CD4-positive, alpha-beta T cell (primary cell): ENCODE results near the gene FNBP1L. TPM values are rescaled to one million over a fixed set of nuclear protein-coding genes. Genes with fewer than 3 reads are reported as not detected.

Source experiments
- ATAC-seq: fragments of 200-7000 bp; cut with Tn5 transposase; one replicate; pipeline ENCODE4 v1.10.0; 2022; ENCODE audit warnings: mild to moderate bottlenecking; ENCODE audit not compliant: poor library complexity
- CTCF ChIA-PET: fragments of 350-600 bp; sonication (Branson Sonifier 250); formaldehyde crosslinking; loops from one replicate; lab custom pipeline; 2021; ENCODE audit warnings: antibody characterized with exemption, inconsistent platforms; lab: Charles Lee
- POLR2A ChIA-PET: fragments of 350-600 bp; sonication (Branson Sonifier 250); formaldehyde crosslinking; loops from one replicate; lab custom pipeline; 2021; ENCODE audit warnings: antibody characterized with exemption, inconsistent platforms; lab: Charles Lee
- DNase-seq, 14 experiments: peaks; one replicate each; pipeline ENCODE4 v3.0.0-alpha.2; 2013 to 2020; ENCODE audit warnings: mixed read lengths in 2 of 14
- H3K27ac ChIP-seq, 2 donors: one replicate each; pipeline versions ENCODE4 v1.5.1 to v1.7.0; 2013; ENCODE audit warnings: low read length in 2 of 2, low read depth in 1 of 2, mild to moderate bottlenecking in 1 of 2
- H3K27me3 ChIP-seq, 2 experiments: 1 replicate in 1 of 2; 2 replicates in 1 of 2; pipeline versions ENCODE4 v1.6.1 to v1.7.0; 2013; ENCODE audit warnings: low read length in 2 of 2, control low read depth in 1 of 2, mild to moderate bottlenecking in 1 of 2, moderate library complexity in 1 of 2; ENCODE audit not compliant: insufficient read depth in 2 of 2, control insufficient read depth in 1 of 2
- H3K36me3 ChIP-seq: one replicate; pipeline ENCODE4 v1.6.1; 2013; ENCODE audit warnings: low read length, control low read depth; ENCODE audit not compliant: insufficient read depth
- H3K4me1 ChIP-seq: one replicate; pipeline ENCODE4 v1.6.1; 2013; ENCODE audit warnings: low read length, control low read depth; ENCODE audit not compliant: insufficient read depth
- H3K4me3 ChIP-seq: one replicate; pipeline ENCODE4 v1.5.1; 2013; ENCODE audit warnings: mild to moderate bottlenecking, low read length, moderate library complexity
- H3K9me3 ChIP-seq, 2 experiments: 1 replicate in 1 of 2; 2 replicates in 1 of 2; pipeline versions ENCODE4 v1.6.1 to v1.7.0; 2013; ENCODE audit warnings: low read length in 2 of 2, mild to moderate bottlenecking in 2 of 2, control low read depth in 1 of 2, moderate library complexity in 1 of 2; ENCODE audit not compliant: control insufficient read depth in 1 of 2, insufficient read depth in 1 of 2
- H3K27ac Mint-ChIP-seq: one replicate; pipeline ENCODE4 v1.8.0; 2020; ENCODE audit warnings: mixed read lengths
- H3K27me3 Mint-ChIP-seq: one replicate; pipeline ENCODE4 v1.8.0; 2021; ENCODE audit warnings: mixed read lengths
- H3K36me3 Mint-ChIP-seq: one replicate; pipeline ENCODE4 v1.8.0; 2021; ENCODE audit warnings: low read depth, mixed read lengths
- H3K4me1 Mint-ChIP-seq: one replicate; pipeline ENCODE4 v1.8.0; 2021; ENCODE audit warnings: low read depth, mixed read lengths
- H3K4me3 Mint-ChIP-seq: one replicate; pipeline ENCODE4 v1.8.0; 2020; ENCODE audit warnings: mild to moderate bottlenecking, mixed read lengths
- H3K9me3 Mint-ChIP-seq: one replicate; pipeline ENCODE4 v1.8.0; 2020; ENCODE audit warnings: mixed read lengths
- CTCF ChIP-seq: fragments of 200-600 bp; IDR thresholded peaks from one replicate; pipeline ENCODE4 v1.8.0; 2022; ENCODE audit warnings: antibody characterized with exemption, mild to moderate bottlenecking
- intact Hi-C, 2 experiments: fragments of 100-400 bp; cut with DNase I in 1 of 2; cut with micrococcal nuclease in 1 of 2; formaldehyde crosslinking; loops; one replicate each; pipeline versions ENCODE4 v1.15.1 to v1.9.0; 2023 to 2025; cut with DNase I, micrococcal nuclease
- total RNA-seq, 174 experiments: library from RNA in 2 of 174; stranded (reverse) in 2 of 174; gene quantifications; one replicate each; pipeline ENCODE4 v1.2.3 and lab custom pipeline; 2021 to 2026

FNBP1L gene
- total RNA-seq, 2 experiments from 2014 or later, result 1.1 TPM

DNA sequence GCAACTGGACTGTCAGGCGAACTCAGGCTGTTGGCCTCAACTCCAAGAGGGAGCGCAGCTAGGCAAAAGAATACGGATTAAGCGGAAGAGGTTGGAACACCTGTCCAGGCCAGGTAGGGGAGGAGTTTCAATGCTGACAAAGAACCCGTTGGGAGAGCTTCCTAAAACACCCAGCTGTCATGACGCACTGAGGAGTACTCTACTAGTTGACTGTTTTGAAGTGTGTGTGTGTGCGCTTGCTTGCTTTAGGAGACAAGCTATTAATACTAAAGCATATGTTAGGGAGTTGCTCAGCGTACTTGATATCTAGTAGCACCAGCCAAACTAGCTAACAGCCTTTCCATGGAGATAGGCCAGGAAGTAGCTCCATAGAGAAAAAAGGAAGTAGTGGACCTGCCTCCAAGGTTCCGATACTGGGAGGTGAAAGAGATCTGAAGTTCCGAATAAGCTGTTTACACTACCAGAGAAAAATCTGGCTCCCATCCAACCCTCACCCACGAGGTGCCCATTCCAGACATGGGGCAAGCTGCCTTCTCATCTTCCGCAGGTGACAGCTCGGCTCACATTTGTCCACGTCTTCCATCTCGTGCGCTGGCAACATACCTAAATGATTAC, 974 bp upstream of the FNBP1L start:
- no peak for TF ChIP-seq CTCF
- Histone ChIP-seq H3K4me1 (peaks cover 20% of the 10 kb centered on the region), H3K9me3 (no peaks in the 10 kb centered on the region), H3K27ac (no peak overlapping the region), H3K27me3 (peaks cover 16 to 30% of the 10 kb centered on the region in 2 experiments), H3K36me3 (no peaks in the 10 kb centered on the region), H3K4me3 (peak overlapping the region; percentile 65)
- ChIA-PET CTCF (interaction anchor here (0.9 kb wide), 1 partner anchor 367 kb away, joined by 3 read pairs; no protein-coding TSS in a partner anchor), POLR2A (interaction anchor here (1.1 to 3.3 kb wide), 5 partner anchors 102 to 432 kb away, joined by 4 to 21 read pairs (median 6); partner anchors contain the start of genes DNTTIP2, DR1 and MTF2)
- intact Hi-C loops, result loop anchor here (5.0 to 10.0 kb wide), 6 partner anchors 100 to 968 kb away; partner anchors contain the start of genes ABCD3 (in 1 of the 2) and DR1 (in 1 of the 2)
- ATAC-seq, result no peak
- H3K4me1 Mint-ChIP-seq, result peaks cover 27% of the 10 kb centered on the region
- peak overlapping the region; percentile 59 for H3K27ac Mint-ChIP-seq
- H3K27me3 Mint-ChIP-seq, result peaks cover 34% of the 10 kb centered on the region
- DNase-seq, result peak in 3 of 14 experiments; percentile 25 to 55 (median 48)
- peaks cover 7% of the 10 kb centered on the region for H3K36me3 Mint-ChIP-seq
- no peaks in the 10 kb centered on the region for H3K9me3 Mint-ChIP-seq
- peak overlapping the region; percentile 97 for H3K4me3 Mint-ChIP-seq

GRCh38 chr1:93448292-93448982, 519 bp downstream of the FNBP1L start:
- ATAC-seq (peak; percentile 43), DNase-seq (peak in 4 of 14 experiments; percentile 10 to 38 (median 26))
- H3K36me3 ChIP-seq, result no peaks in the 10 kb centered on the region
- H3K4me1 Mint-ChIP-seq, result peaks cover 27% of the 10 kb centered on the region
- H3K4me3 ChIP-seq, result peak overlapping the region; percentile 65
- H3K27me3 Mint-ChIP-seq, result peaks cover 49% of the 10 kb centered on the region
- peaks cover 7% of the 10 kb centered on the region for H3K36me3 Mint-ChIP-seq
- intact Hi-C loops, result loop anchor here (5.0 to 10.0 kb wide), 6 partner anchors 101 to 966 kb away; partner anchors contain the start of genes ABCD3 (in 1 of the 2) and DR1 (in 1 of the 2)
- H3K9me3 ChIP-seq, result no peaks in the 10 kb centered on the region
- no peak overlapping the region for H3K27ac ChIP-seq
- H3K27ac Mint-ChIP-seq, result no peak overlapping the region
- H3K9me3 Mint-ChIP-seq, result no peaks in the 10 kb centered on the region
- ChIA-PET POLR2A (interaction anchor here (0.8 to 3.3 kb wide), 5 partner anchors 103 to 487 kb away, joined by 3 to 21 read pairs (median 3); partner anchors contain the start of genes DIPK1A and DR1), CTCF (no interaction called here)
- peaks cover 20% of the 10 kb centered on the region for H3K4me1 ChIP-seq
- H3K4me3 Mint-ChIP-seq, result peak overlapping the region; percentile 96
- no peak for TF ChIP-seq CTCF
- H3K27me3 ChIP-seq, result peaks cover 16 to 44% of the 10 kb centered on the region in 2 experiments

DNA sequence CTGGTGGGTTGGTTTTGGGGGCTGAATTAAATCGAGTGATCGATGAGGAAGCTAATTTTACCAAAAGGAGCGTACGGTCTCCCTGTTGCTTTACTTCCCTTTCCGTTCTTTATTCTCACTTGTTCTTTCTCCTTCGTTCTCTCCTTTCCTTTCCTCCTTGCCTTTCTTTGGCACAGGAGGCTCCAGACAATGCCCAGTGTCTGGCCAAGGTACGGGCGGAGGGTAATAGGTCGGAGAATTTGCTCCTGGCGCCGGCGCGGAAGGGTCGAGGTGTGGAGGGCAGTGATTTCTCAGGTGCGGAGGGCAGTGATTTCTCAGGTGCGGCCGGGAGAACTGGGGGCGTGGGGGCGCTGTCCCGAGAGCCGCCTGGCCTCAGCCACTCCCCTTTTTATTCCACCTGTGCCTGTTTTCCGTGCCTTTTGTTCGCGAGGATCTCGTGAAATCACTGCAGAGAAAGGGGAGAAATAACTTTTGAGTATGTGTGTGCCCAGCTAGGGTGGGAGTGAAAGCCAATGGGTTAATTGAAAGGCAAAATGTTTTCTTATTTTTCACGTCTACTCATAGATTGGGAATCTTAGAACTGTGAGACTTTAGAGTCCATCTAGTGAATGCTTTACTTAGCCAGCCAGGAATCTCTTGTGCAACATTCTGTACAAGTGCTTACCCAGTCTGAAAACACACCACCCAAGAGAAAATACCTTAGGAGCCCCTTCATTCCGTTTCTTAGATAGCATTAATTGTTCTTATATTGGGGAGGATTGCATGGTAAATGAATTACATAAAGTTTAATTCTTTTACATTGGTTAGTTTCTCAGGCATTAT, 1.3 kb downstream of the FNBP1L start:
- Mint-ChIP-seq H3K36me3 (peaks cover 7% of the 10 kb centered on the region), H3K27ac (no peak overlapping the region), H3K4me3 (peak overlapping the region; percentile 96), H3K9me3 (no peaks in the 10 kb centered on the region), H3K4me1 (peaks cover 27% of the 10 kb centered on the region), H3K27me3 (peaks cover 56% of the 10 kb centered on the region)
- peaks cover 16 to 48% of the 10 kb centered on the region in 2 experiments for H3K27me3 ChIP-seq
- H3K36me3 ChIP-seq, result no peaks in the 10 kb centered on the region
- POLR2A ChIA-PET, result interaction anchor here (0.8 to 3.3 kb wide), 4 partner anchors 397 to 488 kb away, joined by 3 to 21 read pairs (median 3); partner anchors contain the start of gene DIPK1A
- no peak for ATAC-seq
- no peak overlapping the region for H3K27ac ChIP-seq
- no peaks in the 10 kb centered on the region for H3K9me3 ChIP-seq
- CTCF ChIA-PET, result no interaction called here
- H3K4me3 ChIP-seq, result peak overlapping the region; percentile 65
- TF ChIP-seq CTCF, result no peak
- H3K4me1 ChIP-seq, result peaks cover 20% of the 10 kb centered on the region
- intact Hi-C loops, result loop anchor here (5.0 to 10.0 kb wide), 6 partner anchors 102 to 966 kb away; partner anchors contain the start of genes ABCD3 (in 1 of the 2) and DR1 (in 1 of the 2)
- DNase-seq, result peak in 2 of 14 experiments; percentile 3 to 5
